GM21737 (cell line): ENCODE measurements around the gene SFI1.
"Not testable (repeated sequence)": the region's sequence is repeated elsewhere in the genome, so short reads cannot be mapped to it uniquely, and the experiment has no call there.

Experiments used
- ATAC-seq: cut with Tn5 transposase; IDR thresholded peaks from one replicate; pipeline ENCODE4 v1.9.1; 2021; ENCODE audit warnings: mild to moderate bottlenecking, moderate library complexity; ENCODE audit not compliant: unreplicated experiment

Gene SFI1, protein sequence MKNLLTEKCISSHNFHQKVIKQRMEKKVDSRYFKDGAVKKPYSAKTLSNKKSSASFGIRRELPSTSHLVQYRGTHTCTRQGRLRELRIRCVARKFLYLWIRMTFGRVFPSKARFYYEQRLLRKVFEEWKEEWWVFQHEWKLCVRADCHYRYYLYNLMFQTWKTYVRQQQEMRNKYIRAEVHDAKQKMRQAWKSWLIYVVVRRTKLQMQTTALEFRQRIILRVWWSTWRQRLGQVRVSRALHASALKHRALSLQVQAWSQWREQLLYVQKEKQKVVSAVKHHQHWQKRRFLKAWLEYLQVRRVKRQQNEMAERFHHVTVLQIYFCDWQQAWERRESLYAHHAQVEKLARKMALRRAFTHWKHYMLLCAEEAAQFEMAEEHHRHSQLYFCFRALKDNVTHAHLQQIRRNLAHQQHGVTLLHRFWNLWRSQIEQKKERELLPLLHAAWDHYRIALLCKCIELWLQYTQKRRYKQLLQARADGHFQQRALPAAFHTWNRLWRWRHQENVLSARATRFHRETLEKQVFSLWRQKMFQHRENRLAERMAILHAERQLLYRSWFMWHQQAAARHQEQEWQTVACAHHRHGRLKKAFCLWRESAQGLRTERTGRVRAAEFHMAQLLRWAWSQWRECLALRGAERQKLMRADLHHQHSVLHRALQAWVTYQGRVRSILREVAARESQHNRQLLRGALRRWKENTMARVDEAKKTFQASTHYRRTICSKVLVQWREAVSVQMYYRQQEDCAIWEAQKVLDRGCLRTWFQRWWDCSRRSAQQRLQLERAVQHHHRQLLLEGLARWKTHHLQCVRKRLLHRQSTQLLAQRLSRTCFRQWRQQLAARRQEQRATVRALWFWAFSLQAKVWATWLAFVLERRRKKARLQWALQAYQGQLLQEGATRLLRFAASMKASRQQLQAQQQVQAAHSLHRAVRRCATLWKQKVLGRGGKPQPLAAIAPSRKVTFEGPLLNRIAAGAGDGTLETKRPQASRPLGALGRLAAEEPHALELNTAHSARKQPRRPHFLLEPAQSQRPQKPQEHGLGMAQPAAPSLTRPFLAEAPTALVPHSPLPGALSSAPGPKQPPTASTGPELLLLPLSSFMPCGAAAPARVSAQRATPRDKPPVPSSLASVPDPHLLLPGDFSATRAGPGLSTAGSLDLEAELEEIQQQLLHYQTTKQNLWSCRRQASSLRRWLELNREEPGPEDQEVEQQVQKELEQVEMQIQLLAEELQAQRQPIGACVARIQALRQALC

DNA sequence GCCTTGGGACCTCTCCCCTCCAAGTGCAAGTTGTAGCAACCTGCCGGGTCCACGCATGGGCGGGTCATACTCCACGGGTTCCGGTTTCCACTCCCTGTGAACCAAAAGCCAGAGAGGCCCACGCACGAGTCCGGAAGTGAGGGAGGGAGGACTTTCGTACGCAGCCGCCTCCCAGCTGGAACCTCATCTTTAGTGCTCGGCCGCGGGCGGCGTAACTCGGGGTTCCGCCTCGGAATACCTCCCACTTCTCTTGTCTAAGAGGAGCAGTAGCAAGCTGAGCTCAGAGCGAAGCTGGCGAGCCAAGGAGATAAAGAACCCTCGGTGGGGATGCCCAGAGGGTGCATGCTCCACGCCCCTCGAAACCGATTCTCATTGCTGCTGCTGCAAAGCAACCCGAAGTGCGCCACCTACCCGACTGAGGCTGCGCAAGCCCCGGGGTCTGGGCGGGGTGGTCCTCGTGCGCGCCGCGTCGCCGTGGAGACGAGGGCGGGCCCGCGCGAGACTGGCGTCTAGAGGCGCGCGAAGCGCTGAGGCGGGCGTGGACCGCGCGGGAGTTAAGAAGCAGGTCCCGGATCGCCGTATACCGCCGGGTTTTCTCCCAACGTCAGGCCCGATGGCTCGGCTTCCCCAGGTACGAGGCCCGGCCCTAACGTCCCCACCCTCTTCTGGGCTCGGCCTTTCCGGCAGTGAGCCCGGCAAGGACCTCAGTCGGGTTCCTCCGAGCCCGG lies at the start of gene SFI1:
Gene SFI1, plus strand, starts transcription at position 530 of the 728 bp plus-strand sequence. CDS start 11,749 bp downstream, outside the sequence.
- peak; percentile 74 for ATAC-seq

DNA sequence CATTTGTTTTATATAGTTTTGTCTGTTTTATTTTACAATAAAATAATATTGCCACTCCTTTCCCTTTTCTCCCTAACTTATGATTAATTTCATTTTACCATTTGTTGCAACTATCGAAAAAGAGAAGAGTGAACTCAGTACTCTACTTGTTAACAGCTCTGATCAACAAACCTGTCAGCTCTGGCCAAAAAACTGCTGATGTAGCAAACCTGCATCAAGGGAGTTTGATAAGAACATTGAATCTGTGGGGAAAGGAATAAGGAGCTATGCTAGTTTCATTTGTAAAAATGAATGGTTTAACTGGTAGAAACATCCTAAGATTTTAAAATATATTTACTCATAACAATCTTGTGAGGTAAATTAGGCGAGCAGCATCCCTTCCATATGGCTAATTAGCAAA lies 49.6 kb upstream of the SFI1 start:
- no peak for ATAC-seq

DNA sequence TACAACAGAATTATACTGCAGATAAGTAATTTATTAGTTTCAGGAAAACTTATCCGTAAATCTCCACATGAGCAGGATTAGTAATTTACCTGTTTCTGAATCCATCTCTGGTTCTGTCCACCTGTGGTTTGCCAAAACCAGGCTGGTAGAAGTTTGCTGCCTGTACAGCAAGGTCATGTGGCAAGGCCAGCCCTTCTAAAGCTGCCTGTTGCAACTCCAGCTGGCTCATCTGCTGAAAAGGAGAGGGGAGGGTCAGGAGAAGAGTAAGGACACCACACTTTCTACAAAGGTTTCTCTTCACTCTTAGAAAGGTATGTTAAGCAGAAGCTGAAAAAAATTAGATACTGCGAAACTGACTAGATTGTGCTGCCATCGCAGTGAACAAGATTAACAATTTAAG lies 49.0 kb upstream of the SFI1 start:
- ATAC-seq = no peak

DNA sequence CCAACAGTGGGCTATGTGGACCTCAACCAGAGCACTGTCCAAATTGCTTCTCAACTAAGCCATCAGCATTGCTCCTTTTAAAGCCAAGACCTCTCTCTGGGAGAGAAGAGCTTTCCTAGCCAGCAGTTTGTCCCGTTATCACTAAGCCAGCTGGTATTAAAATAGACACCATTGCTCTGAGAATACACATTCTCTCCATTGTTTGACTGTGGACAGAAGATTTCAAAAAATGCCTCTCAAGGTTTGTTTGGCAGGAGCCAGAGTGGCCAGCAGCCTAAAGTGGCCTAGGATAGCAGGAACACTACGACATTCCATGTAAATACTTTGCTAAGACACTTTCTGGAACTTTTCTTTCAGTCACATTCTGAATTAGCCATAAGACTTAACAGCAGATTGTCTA lies 48.0 kb upstream of the SFI1 start:
- ATAC-seq = no peak

DNA sequence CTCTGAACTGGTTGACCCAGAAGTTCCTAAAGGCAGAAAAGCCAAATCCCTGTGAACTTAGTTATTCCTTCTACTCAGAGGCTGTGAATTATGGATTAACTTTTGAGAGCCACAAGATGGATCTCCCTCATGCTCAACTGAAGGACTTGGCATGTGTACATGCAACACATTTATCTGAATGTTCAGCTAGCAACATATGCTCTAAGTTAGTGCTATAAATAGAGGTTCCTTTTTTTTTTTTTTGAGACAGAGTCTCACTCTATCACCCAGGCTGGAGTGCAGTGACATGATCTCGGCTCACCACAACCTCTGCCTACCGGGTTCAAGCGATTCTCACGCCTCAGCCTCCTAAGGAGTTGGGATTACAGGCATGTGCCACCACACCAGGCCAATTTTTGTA lies 46.8 kb upstream of the SFI1 start:
- no peak for ATAC-seq

DNA sequence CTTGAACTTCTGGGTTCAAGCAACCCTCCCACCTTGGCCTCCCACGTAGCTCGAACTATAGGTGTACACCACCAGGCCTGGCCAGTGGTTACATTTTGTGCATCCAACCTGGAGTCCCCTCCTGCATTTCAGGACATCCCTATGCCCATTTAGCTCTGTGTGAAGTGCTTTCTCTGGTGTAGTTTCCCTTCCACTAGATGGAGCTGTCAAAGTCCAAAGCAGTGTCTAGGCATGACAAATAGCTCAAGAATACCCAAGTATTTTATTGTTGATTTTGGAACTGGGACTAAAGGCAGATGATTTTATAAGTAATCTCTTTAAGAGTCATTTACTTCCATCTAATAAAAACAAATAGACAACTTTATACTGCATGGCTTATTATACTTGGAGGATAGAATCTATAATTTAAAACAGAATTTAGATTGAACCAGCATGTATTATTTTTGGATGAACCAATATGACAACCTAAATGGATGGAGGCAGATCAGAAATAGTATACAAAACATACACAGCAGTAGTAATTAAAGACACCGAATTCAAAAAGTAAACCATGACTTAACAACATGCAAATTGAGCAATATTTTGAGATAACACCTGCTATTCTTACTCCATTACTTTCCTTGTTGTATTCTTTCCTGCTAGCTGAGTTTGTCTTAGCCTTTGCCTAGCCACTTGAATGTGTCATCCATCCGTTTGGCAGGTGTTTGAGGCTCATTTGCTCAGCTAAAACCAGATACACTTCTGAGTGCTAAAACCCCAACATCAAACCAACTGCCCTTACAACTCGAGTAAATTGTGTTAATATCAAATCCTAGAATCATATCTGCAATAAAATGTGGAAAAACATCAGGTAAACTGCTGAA lies 44.4 kb upstream of the SFI1 start:
- no peak for ATAC-seq

DNA sequence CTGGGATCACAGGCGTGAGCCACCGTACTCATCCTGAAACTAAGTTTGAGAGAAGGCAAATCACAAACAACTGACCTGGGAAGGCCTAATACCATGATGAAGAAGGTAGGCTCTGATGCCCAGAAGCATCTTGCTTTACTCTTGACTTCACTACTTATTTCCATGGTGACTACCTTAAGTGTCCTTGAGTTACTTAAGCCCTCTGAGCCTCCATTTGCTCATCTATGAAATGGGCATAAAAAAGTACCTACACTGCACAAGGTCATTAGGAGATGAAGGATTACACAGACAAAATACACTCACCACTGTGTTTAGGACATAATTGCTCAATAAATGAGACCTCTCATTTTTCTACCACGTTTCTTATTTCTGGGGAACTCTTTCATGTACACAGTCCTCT lies 34.6 kb upstream of the SFI1 start:
- ATAC-seq = no peak

DNA sequence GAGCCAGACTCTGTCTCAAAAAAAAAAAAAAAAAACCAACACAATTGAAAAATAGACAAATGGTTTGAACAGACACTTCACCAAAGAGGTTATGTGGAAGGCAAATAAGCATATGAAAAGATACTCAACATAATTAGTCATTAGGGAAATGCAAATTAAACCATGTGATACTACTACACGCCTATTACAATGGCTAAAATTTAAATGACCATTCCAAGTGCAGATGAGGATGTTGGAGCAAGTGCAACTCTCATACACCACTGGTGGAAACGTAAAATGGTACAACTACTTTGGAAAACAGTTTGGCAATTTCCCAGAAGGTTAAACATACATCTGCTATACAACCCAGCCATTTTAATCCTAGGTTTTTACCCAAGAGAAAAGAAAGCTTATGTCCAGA lies 31.0 kb upstream of the SFI1 start:
- ATAC-seq = no peak

DNA sequence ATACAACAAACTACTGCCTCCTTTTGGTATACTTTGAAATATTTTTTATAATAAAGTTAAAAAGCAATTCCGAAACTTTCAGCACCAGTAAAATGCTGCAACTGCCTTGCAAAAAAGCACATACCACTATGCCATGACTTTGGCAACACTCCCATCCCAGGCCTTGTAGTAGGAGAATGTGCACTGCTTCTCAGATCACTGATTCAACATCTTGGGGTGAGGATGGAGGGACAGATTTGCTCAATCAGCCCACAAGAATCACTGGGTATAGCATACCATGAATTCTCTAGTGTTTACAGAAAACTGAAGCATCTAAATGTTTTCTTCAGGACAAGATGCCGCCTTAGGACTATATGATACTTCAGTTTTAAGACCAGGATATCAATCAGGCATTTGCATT lies 21.6 kb upstream of the SFI1 start:
- no peak for ATAC-seq

DNA sequence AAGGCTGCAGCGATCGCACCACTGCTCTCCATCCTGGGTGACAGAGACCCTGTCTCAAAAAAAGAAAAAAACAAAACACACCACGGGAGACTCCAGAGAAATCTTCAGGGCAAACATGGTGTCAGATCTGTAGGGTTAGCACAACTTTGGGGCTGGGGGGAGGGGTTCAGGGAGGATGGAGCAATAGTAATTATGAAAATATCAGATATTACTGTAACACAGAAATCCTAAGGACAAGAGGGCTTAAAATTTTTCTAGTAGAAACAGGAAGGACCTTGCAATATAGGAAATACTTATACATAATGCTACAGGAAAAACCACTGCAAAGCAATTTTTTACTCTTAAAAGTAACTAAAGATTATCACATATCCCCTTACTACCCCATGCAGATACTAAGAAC lies 20.5 kb upstream of the SFI1 start:
- ATAC-seq = no peak

DNA sequence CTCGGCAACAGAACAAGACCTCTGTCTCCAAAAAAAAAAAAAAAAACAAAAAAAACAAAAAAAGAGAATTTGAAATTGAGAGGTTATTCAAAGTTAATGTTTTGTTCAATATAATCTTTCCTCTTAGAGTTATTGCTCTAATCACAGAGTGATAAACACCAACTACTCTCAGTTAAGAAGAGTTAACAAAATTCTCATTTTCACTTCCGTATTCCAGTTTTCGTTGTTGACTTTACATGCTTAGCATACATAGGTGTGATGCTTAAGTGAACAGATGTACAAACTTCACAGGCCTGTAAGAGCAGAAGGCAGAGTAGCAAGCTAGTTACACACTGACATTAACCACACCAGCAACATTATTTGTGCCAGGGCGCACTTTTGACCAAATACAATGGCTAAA lies 19.0 kb upstream of the SFI1 start:
- peak; percentile 70 for ATAC-seq

DNA sequence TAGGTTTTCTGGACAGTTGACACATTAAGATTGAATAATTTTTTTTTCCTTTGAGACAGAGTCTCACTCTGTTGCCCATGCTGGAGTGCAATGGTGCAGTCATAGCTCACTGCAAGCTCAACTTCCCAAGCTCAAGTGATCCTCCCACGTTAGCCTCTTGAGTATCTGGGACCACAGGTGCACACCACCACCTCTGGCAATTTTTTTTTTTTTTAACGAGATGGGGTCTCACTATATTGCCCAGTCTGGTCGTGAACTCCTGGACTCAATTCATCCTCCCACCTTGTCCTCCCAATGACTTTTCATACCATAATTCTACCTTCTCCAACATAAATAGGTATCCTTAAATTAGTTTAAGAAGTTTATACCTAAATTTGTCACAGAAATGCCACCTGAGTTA lies 15.2 kb upstream of the SFI1 start:
- ATAC-seq = no peak

DNA sequence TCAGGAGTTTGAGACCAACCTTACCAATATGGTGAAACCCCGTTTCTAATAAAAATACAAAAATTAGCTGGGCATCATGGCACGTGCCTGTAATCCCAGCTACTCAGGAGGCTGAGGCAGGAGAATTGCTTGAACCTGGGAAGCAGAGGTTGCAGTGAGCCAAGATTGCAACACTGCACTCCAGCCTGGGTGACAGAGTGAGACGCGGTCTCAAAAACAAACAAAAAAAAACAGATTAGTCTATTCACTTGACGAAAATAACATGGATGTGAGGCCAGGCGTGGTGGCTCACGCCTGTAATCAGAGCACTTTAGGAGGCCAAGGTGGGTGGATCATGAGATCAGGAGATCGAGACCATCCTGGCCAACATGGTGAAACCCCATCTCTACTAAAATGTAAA lies 13.9 kb upstream of the SFI1 start:
- ATAC-seq = not testable (repeated sequence)

DNA sequence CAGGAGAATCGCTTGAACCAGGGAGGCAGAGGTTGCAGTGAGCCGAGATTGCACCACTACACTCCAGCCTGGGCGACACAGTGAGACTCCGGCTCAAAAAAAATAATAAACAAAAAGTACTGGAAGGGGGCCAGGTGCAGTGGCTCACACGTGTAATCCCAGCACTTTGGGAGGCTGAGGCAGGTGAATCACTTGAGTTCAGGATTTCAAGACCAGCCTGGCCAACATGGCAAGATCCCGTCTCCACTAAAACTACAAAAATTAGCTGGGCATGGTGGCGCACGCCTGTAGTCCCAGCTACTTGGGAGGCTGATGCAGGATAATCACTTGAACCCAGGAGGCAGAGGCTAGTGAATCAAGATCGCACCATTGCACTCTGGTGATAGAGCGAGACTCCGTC lies 10.0 kb upstream of the SFI1 start:
- ATAC-seq = not testable (repeated sequence)

DNA sequence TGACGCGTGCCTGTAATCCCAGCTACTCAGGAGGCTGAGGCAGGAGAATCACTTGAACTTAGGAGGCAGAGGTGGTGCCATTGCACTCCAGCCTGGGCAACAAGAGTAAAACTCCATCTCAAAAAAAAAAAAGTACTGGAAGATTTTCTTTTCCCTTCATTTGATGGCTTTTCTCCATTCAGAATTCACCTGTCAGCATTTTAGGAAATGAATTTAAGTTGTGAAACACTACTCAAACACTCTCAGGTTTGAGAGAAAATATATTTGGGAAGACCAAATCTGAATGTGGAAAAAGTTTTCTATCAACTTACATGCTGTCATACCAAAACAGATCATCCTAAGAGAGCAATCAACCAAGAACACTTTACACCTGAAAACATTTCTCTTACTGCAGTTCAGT lies 9.4 kb upstream of the SFI1 start:
- no peak for ATAC-seq

DNA sequence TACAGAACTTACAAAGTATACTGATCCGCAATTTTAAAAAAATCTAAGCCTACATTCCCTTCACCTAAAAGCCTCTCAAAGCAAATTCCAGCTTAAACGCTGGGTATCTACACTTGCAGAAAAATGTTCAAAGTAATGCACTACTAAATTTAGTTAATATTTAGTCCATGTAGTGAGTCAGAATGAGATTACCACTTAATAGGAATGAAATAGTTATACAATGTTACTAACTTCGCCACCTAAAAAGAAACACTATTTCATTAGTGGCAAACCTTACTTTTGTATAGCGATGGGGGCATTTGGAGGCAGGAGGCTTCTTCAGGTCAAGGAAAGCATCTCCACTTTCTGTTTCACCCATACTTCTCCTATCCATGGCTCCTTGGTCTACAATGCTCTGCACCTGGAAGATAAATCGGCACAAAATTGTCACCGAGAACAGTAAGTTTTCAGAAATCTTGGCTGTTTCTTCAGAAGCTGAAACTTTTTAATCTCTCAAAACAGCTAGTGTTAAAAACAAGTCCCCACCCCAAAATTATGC lies 7.9 kb upstream of the SFI1 start:
- no peak for ATAC-seq

DNA sequence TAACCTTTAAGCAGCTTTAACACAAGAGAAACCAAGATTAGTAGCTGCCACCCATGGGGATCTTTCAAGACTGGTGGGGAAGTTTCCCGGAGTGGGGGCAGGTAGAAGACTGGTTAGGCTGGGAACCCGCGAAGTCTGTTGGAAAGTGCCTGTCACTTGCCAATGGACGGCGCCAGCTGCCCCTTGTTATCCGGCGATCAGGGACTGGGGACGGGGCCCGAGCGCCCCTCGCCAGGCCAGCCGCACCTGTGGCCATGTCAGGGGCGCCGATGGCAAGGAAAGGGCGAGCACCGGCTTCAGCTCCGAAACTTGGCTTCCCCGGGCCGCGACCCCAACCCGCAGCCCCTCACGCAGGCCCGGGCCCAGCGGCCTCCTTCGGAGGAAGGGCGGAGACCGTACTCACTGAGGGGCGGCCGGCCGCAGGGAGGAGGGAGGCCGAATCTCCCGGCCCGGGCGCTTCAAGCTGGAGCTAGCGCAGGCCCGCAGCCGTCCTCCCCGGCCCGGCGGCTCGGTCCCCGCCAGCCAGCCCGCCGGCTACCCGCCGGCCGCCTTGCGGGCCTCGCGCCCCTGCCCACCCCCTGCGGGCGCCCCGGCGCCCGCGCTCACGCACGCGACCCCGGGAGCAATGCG lies 7.2 kb upstream of the SFI1 start:
- ATAC-seq = peak; percentile 18

DNA sequence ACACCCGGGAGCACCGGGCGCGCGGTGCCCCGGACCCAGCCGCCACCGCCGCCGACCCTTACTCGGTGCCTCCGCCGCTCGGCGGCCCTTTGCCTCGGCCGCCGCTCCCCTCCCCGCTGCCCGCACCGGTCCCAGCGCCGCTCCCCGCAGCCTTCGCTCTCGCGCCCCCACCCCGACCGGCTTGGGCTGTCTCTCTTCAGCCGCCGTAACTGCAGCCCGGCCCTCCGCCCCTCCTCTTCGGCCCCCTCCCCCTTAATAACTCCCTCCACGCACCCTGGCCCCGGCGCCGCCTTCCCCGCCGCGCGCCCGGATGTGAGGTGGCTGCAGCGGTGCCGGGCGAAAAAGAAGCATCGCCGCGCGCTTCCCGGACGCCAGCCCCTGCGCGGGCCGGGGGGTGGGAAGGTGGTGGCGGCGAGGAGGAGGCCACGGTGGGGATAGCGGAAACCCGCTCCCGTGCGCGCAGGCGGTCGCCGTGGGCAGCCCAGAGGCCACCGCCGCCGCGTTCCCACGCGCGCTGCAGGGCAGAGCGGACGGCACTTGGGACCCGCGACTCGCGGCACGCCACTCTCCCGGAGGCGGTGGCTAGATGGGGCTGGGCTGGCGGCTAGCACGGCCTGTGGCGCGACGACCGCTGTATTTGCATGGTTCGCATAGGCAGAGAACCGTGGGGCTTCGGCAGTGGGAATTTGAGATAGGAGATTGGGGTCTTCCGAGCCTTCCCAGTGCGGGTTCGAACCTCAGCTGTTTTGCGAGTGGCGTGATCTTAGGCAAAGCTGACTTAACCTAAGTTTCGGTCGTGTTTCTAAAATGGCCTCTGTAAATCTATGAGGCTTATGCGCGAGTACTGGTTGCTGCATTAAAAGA lies 6.5 kb upstream of the SFI1 start, which contains the start of gene EIF4ENIF1:
Gene EIF4ENIF1, minus strand, starts transcription at position 211 of the 864 bp plus-strand sequence. CDS start 1,124 bp downstream, outside the sequence.
- ATAC-seq = peak; percentile 35
